Lower leg skin (tissue), 4 donors: ENCODE measurements around the gene SLC16A1. TPM values are rescaled to one million over a fixed set of nuclear protein-coding genes. Genes with fewer than 3 reads are reported as not detected.
"Not testable (repeated sequence)": the region's sequence is repeated elsewhere in the genome, so short reads cannot be mapped to it uniquely, and the experiment has no call there.

Source experiments
- DNase-seq, 2 donors: peaks; one replicate each; pipeline ENCODE4 v3.0.0-alpha.2; 2019; ENCODE audit warnings: low spot score in 2 of 2
- H3K4me3 ChIP-seq: fragments of 200-600 bp; sonication (generic); 2 replicates; pipeline ENCODE4 v1.5.1; 2017; ENCODE audit warnings: mild to moderate bottlenecking, low read depth; ENCODE audit not compliant: poor library complexity, severe bottlenecking
- CTCF ChIP-seq, 3 donors: fragments of 450-650 bp; IDR thresholded peaks; one replicate each; pipeline ENCODE4 v1.5.1; 2016; ENCODE audit warnings: antibody characterized with exemption in 3 of 3, mild to moderate bottlenecking in 3 of 3, moderate library complexity in 2 of 3
- POLR2A ChIP-seq, 2 donors: fragments of 450-650 bp; IDR thresholded peaks; one replicate each; pipeline ENCODE4 v1.6.1; 2016 to 2017; ENCODE audit warnings: antibody characterized with exemption in 2 of 2, mild to moderate bottlenecking in 1 of 2, moderate library complexity in 1 of 2
- WGBS, 2 donors: methylation state at CpG; one replicate each; pipeline ENCODE4 v1.1.5; 2018; 5-methylcytosine and 5-hydroxymethylcytosine counted together
- intact Hi-C: fragments of 100-400 bp; cut with DNase I; formaldehyde crosslinking; loops from one replicate; pipeline ENCODE4 v1.15.0; 2023; ENCODE audit warnings: low total_unique reads
- total RNA-seq, 4 donors: library from RNA; depleted of rRNA; stranded (reverse); fragments of >200 nt; gene quantifications; one replicate each; pipeline ENCODE4 v1.1.0, GENCODE V29; 2016

The SLC16A1 gene
- total RNA-seq, 4 donors from 2014 or later: 17.9 to 38.9 (median 31.1) TPM

DNA sequence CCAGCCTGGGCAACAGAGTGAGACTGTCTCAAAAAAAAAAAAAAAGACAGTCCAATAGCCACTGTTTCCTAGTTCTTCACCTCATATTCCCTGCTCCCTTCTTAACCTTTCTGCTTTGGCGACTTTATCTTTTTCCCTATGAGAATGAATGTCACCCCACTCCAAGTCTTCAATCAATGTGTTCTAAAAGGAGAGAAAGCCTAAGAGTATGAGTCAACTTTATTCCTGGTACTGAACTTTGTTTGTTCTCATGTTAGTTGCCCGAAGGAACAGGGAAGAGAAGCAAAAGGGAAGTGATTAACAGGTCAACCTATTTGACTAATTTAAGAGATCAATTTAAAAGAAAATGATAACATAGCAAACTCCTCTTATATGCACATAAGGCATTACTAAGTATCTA, 39.9 kb upstream of the SLC16A1 start:
- DNase-seq: no peak
- 52 to 55% methylated on average over 2 of the region's 2 CpGs for WGBS, 2 donors
- H3K4me3 ChIP-seq: no peak overlapping the region
- intact Hi-C loops: no loop called here
- no peak for TF ChIP-seq CTCF (IDR thresholded peaks at IDR 0.05)
- no peak for TF ChIP-seq POLR2A (IDR thresholded peaks at IDR 0.05)

- intact Hi-C loops, H3K4me3 ChIP-seq, DNase-seq: not testable (repeated sequence)
- WGBS, 2 donors: 95 to 98% methylated on average over 9 of the region's 9 CpGs
Observed at GRCh38 chr1:112995021-112995420, 39.0 kb upstream of the SLC16A1 start.

DNA sequence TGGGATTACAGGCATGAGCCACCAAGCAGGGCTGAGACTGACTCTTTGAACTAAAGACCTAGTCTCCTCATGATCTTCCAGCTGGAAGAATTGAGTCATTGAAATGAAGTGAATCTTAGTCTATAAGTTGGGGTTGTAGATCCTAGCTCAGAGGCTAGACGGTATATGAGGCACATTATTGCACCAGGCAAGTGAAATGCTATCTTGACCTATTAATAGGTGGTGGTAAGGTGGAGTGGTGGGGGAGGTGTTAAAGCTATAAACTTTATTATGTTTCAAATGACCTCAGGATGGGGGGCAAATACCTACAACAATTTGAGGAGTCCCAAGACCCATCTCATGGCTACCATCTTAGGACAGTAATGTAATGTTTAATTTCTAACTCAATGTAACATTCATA, 36.8 kb upstream of the SLC16A1 start:
- 75 to 90% methylated on average over 1 of the region's 1 CpG for WGBS, 2 donors
- no peak overlapping the region for H3K4me3 ChIP-seq
- no peak for DNase-seq
- intact Hi-C loops: no loop called here
- TF ChIP-seq CTCF (IDR thresholded peaks at IDR 0.05): no peak

- H3K4me3 ChIP-seq: no peak overlapping the region
- DNase-seq: no peak
- 85 to 87% methylated on average over 4 of the region's 4 CpGs for WGBS, 2 donors
- no peak for TF ChIP-seq POLR2A (IDR thresholded peaks at IDR 0.05)
- TF ChIP-seq CTCF (IDR thresholded peaks at IDR 0.05): no peak
- intact Hi-C loops: no loop called here
Observed at GRCh38 chr1:112991402-112992120, 35.6 kb upstream of the SLC16A1 start.

DNA sequence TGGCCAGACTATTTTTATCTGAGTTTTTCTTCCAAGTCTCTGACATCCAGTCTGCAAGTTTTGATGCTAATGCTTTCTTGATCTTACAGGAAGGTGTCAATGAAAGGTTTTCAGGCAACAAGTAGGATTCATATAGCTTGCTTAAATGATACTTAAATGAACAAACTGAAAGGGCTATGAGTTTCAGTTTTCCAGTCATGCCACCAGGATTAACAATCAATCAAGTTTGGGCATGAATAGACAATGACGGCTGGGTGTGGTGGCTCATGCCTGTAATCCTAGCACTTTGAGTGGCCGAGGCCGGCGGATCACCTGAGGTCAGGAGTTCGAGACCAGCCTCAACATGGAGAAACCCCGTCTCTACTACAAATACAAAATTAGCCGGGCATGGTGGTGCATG, 34.3 kb upstream of the SLC16A1 start:
- intact Hi-C loops: no loop called here
- H3K4me3 ChIP-seq: no peak overlapping the region
- no peak for DNase-seq
- WGBS, 2 donors: 65 to 72% methylated on average over 7 of the region's 7 CpGs
- TF ChIP-seq CTCF (IDR thresholded peaks at IDR 0.05): no peak
- no peak for TF ChIP-seq POLR2A (IDR thresholded peaks at IDR 0.05)

GRCh38 chr1:112988367-112988766, 32.4 kb upstream of the SLC16A1 start:
- H3K4me3 ChIP-seq: no peak overlapping the region
- intact Hi-C loops: no loop called here
- no peak for TF ChIP-seq POLR2A (IDR thresholded peaks at IDR 0.05)
- TF ChIP-seq CTCF (IDR thresholded peaks at IDR 0.05): no peak
- WGBS, 2 donors: 55 to 56% methylated on average over 1 of the region's 1 CpG
- DNase-seq: no peak
